DMS79 (cell line): ENCODE data around the gene REC8.
"Not testable (repeated sequence)": the region's sequence is repeated elsewhere in the genome, so short reads cannot be mapped to it uniquely, and the experiment has no call there.

Experiments
- DNase-seq: peaks from one replicate; lab custom pipeline; 2025; lab: John Stamatoyannopoulos, UW

REC8 gene

DNA sequence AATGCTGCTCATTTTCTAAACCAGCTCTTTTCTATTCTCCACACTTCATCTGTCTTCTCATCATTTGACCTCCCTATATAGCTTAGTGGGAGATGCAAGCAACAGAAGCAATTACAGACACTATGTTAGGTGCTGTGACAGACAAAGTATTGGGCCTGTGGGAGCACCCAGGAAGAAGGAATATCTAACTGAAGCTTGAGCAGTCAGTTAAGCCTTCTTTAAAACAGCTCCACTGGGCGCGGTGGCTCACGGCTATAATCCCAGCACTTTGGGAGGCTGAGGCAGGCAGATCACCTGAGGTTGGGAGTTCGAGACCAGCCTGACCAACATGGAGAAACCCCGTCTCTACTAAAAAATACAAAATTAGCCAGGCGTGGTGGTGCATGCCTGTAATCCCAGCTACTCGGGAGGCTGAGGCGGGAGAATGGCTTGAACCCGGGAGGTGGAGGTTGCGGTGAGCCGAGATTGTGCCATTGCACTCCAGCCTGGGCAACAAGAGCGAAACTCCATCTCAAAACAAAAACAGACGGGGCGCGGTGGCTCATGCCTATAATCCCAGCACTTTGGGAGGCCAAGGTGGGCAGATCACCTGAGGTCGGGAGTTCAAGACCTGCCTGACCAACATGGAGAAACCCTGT lies 31.5 kb downstream of the REC8 start:
- DNase-seq = not testable (repeated sequence)

DNA sequence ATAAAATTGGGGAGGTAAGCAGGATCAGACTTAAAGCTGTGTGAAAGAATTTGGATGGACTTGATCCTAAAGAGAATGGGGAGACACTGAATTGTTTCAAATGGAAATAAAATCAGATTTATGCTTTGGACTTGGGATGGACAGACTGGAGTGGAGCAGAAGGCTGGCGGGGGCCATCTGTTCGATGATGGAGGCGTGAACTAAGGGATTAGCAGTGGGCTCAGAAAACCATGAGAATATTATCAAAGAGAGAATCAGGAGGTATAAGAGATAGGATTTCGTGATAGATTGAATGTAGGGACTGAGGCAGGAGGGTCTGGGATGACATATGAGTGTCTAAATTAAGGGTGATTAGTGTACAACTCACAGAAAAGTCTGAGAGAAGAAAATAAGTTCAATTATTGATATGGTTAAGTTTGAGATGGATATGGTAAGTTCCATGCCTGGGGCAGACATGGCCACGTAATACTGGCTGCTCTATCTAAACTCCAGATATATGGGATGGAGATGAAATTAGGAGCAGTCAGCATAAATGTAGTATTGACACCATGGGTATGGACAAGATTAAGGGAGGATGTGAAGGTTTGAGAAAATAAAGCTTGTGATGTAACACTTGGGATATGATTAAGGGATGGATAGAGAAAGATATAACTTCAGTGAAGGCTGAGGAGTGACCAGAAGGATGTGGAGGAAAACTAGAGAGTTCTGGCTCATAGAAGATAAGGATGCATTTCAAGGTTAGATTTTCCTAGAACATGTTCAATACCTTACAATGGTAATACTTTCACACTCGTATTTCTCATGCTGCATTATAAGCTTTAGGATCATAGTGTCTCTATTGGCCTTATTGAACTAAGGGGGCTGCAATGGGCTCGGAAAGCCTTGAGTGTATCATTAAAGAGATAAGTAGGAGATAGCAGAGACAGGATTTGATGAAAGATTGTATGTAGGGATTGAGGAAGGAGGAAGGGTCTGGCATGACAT lies 32.6 kb downstream of the REC8 start:
- DNase-seq = no peak

DNA sequence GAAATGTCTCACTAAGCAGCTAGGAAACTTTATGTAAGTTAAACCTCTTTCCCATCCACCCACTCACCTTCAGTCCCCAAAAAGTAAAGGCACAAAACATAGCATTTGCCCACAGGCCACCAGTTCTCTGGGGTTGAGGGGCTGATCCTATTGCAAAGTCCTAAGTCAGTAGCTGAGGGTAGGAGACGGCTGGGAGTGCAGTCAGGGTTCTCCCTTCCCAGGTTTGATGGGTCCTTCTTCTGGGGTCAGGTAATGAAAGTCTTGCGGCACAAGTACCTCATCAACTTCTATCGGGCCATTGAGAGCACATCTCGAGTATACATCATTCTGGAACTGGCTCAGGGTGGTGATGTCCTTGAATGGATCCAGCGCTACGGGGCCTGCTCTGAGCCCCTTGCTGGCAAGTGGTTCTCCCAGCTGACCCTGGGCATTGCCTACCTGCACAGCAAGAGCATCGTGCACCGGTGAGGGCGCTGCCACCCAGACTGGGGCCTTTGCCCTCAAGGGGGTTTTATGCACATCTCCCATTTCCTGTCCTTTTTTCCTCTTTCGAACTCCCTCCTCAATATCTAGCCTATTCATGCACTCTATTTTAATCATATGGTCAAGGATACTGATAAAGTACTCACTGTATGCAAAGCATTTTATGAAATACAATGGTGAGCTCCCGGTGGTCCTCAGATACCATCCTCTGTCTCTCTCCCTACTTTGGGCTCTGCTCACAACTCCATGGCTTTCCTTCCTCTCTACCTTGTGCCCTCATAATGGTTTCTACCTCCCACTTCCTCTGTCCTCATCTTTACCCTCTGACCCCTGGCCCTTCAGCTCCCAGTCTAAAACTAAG lies 34.6 kb downstream of the REC8 start:
- DNase-seq = no peak

DNA sequence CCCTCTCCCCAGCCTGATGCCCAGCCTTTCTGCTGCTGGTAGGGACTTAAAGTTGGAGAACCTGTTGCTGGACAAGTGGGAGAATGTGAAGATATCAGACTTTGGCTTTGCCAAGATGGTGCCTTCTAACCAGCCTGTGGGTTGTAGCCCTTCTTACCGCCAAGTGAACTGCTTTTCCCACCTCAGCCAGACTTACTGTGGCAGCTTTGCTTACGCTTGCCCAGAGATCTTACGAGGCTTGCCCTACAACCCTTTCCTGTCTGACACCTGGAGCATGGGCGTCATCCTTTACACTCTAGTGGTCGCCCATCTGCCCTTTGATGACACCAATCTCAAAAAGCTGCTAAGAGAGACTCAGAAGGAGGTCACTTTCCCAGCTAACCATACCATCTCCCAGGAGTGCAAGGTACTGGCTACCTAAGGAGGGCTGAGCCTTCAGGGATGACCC lies 35.2 kb downstream of the REC8 start:
- DNase-seq = no peak

DNA sequence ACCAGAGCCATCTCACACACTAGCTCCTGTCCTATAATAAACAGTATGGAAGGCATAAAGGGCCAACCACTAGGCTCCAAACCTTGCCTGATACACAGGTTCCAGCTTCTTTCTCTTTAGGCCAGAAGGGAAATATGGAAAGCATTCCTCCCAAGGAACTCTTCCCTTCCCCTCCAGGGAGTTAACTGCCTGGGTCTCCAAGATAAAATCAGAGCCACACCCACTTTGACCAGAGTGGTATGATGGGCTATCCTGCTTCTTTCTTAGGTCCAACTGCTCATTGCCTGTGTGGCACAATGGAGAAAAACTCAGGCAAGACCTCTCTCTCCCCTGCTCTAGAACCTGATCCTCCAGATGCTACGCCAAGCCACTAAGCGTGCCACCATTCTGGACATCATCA lies 35.7 kb downstream of the REC8 start:
- no peak for DNase-seq

DNA sequence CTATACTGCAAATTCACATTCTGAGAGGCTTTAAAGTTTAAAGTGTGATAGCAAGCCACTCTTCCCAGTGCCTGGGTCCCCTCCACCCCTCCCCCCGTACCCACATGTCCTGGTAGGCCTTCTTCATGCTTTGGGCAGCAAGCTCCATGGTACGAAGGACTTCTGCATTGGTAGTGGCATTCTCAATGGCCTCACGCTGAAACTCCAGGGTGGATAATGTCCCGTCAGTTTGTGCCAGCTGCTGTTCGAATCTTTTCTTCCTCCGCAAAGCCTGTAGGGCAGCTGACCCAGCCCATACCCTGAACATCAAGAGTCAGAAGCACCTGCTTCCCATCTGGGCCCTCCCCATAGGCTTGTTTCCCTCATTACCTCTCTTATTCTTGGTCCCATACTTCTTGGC lies 39.4 kb downstream of the REC8 start:
- DNase-seq = no peak

DNA sequence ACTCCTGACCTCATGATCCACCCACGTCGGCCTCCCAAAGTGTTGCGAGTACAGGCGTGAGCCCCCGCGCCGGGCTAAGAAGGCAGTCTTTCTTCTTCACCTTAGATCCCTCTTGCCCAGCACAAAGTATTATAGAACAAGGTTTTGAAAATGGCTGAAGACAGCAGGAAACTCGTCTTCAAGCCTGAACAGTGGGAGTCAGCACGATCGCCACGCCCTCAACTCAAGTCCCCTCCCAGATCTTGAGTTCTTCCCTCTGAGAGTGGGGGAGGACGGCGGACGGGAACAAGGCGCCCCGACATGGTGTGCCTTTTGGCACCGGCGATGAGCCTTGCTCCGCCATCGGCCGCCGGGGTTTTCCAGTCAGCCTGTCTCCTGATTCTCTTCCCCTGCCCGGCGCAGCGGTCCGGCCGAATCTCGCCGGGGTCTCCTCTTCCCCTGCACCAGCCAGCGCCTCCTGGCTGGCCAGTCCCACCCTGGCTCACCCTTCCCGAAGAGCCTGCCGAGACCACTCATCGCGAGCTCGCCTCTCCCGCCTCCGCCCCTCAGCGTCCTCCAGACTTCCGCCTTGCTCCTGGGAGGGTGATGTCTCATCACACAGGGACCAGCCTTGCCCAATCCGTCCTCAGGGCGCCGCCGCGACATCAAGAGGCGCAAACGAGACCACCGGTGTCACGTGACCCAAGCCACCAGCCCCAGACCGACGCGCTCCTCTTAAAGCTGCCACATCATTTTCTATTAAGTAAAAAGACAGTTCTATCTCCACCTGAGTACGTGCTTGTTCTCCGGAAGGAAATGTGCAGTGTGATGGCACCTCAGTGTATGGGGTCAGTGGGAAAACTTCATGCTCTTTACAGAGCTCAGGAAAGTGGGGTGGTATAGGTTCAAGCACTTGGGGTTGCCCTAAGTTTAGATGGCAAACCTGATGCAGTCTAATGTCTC lies 41.3 kb downstream of the REC8 start, which contains the start of gene CHMP4A:
TSS of gene CHMP4A (minus strand) at position 565 of the 942 bp plus-strand sequence. CDS start at position 516, 49 bp downstream.
- peak; percentile 100 for DNase-seq

DNA sequence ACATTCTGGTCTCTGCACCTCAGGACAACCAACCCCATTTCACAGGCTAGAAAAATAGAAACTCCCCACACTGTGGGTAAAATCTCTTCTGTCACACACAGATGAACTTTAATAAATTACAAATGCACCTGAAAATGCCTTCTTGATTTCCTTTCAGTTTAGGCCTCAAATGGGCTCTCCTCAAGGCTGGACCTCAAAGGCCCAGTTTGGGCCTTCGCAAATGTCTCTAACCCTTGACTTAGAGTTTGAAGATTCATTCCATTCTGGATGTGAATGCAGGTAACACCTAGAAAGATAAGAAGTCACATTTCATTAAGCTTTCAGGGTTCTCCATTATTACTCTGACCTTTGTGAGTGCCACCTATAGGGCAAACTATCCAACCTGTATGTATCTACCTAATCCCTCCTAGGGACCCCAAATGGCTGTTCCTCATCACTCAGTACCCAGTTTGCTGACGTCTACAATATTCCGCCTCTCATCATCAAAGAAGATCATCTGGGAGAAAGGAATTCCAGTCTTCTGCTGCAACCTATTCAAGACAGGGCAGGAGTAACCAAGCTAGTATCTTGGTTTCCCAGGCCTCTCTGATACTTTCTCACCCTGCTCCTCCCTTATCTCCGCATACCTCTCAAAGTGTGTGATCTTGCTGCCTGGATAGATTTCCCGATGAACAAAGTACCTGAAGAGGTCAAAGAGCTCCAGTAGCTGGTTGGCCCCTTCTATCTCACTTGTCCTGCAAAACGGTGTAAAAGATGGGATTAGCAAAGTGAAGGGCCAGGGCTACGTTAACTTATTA lies 42.2 kb downstream of the REC8 start:
- no peak for DNase-seq

DNA sequence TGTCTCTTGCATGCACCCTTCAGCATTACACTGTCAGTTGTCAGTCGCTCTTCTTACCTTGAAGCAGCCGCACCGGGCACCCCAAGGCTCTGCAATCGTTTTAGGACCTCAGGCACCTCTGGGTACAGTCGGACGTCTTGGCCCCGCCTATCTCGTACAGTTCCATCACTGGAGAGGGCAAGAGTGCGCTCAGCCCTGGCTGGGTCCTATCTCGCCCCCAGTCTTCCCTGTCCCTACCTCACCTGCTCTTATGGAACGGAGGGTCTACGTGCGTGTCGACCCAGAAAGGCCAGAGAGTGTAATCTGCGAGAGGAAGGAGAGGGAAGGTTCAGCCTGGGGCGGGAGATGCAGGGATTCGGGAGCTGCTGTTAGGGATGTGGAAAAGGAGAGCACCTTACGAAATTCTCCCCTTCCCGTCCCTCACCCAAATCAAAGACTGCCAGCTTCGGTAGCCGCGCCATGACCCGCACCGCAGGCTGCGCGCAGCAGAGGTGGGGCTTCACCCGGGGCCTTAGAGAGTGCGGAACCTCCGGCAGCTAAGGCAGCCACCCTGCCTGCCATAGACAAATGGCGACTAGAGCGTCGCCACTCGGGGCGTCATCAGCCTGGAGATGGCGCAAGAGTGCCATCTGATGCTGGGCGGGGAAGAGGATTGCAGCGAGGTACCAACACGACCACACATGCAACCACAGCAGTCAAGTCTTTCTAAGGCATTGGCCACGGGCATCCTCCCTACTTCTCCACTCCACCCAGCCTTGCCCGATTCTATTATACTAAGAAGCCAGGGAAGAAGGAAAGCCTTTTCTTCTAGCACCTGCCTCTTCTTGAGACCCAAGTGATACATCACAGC lies 43.8 kb downstream of the REC8 start, which contains the start of gene MDP1:
TSS of gene MDP1 (minus strand) at position 572 of the 850 bp plus-strand sequence. CDS start at position 461, 111 bp downstream.
- DNase-seq = peak; percentile 91

DNA sequence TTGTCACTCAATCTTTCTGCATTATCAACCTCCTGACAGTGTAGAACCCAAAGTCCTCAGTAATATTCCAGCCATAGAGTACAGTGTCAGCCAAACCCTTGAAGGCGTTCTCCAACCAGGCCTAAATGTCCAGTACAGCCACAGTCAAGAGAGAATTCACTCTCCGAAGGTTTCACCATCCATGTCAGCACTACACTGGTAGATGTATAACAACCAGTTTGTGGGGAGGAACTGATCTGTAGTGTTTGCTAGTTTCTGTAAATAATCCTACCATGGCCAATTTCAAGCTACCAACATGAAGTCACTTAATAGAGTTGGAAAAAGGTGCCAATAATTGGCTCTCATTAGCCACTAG lies 44.4 kb downstream of the REC8 start:
- DNase-seq = no peak

DNA sequence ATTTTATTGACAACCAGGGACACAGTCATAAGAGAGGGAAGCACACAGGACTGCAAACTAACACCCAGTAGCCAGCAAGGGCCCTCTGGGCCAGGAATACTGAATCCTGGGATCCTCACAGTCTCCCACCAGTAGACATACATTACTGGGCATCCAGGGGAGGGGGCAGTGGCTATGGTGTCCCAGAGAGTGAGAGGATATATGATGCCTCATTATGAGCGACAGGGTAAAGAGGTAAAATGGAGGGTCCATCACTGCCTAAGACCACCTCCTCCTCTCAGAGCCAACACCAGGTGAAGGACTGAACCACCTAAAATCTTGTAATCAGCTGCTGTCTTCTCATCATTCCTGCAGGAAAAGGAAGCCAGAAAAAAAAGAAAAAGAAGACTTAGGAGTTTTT lies 45.0 kb downstream of the REC8 start:
- not testable (repeated sequence) for DNase-seq

DNA sequence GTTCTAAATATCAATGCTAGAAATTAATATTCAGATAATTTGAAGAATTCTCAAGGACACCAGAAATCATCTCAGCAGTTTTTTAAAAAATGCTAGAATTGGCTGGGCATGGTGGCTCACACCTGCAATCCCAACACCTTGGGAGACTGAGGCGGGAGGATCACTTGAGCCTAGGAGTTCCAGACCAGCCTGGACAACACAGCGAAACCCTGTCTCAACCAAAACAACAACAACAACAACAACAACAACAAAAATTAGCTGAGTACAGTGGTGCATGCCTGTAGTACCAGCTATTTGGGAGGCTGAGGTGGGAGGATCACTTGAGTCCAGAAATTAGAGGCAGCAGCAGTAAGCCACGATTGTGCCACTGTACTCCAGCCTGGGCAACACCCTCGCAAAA lies 47.2 kb downstream of the REC8 start:
- DNase-seq = no peak

DNA sequence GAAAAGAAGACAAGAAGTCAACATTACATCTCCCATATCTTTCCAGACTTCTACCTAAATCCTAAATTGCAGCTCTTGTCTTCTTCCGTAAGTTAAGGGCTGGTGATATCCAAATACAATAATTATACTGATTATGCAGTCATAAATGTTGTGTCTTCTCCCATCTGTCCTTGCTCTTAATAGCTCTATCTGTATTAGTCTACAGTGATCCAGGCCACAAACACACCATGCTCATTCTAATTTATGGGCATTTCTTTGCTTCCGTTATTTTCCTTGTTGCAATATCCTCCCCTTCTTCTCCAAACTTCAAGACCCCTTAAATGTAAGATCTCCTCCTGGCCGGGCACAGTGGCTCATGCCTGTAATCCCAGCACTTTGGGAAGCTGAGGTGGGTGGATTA lies 47.6 kb downstream of the REC8 start:
- DNase-seq = no peak

DNA sequence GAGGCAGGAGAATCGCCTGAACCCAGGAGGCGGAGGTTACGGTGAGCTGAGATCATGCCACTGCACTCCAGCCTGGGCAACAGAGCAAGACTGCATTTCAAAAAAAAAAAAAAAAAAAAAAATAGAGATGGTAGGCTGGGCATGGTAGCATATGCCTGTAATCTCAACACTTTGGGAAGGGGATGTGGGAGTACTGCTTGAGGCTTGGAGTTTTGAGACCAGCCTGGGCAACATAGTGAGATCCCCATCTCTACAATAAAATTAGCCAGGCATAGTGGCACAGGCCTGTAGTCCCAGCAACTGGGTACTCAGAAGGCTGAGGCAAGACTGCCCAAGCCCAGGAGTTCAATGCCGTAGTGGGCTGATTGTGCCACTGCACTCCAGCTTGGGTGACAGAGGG lies 51.1 kb downstream of the REC8 start:
- not testable (repeated sequence) for DNase-seq

DNA sequence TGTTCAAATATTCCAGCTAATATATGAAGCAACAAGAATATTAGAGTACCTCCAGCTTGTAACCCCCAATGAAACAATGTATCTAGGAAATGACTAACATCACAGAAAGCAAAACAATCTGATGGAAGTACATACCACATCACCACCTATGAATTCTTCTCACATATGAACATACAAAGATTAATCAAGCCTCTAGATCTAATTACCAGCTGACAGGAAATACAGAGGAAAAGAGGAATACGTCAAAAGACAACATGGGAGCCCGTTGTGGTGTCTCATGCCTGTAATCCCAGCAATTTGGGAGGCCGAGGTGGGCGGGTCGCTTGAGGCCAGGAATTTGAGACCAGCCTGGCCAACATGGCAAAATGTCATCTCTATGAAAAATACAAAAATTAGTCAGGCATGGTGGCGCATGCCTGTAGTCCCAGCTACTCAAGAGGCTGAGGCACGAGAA lies 52.8 kb downstream of the REC8 start:
- DNase-seq = no peak

DNA sequence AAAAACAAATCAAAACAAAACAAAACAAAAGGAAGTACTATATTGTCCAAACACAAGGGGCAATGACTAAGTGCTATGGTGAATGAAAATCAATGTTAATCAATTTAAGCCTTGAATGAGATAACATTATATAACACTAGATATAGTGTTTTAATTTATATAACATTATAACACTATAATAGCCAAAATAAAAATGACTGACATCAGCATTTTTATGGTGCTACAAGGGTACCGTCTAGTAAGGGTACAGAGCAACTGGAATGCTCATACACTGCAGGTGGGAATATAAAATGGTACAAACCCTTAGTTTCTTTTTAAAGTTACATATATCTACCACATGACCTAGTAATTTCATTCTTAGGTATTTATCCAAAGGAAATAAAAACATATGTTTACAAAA lies 54.6 kb downstream of the REC8 start:
- no peak for DNase-seq

DNA sequence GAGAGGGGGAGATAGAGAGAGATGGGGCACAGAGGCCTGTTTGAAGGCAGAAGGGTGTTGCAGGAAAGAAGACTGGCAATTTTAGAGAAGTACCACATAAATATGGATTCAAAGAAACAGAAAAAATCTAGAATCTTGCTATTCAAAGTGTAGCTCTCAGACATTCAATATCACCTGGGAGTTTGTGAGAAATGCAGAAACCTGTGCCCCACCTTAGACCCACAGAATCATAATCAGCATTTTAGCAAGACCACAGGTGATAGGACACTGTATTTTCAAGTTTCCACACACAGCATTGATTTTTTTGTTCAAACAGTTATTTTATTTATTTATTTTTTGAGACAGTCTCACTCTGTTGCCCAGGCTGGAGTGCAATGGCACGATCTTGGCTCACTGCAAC lies 57.0 kb downstream of the REC8 start:
- DNase-seq = no peak
